Mesothelial cell of epicardium (in vitro differentiated cells): ENCODE results near the gene HIVEP3. TPM values are rescaled to one million over a fixed set of nuclear protein-coding genes. Genes with fewer than 3 reads are reported as not detected.

Source experiments
- DNase-seq, 2 experiments: peaks; one replicate each; pipeline ENCODE4 v3.0.0; 2021; ENCODE audit warnings: low spot score in 2 of 2; ENCODE audit not compliant: unreplicated experiment in 2 of 2
- H3K27ac Mint-ChIP-seq: 2 replicates; pipeline ENCODE4 v1.8.0; 2021; ENCODE audit warnings: mixed read lengths
- H3K27me3 Mint-ChIP-seq: 2 replicates; pipeline ENCODE4 v1.8.0; 2021; ENCODE audit warnings: low read depth, mixed read lengths
- H3K36me3 Mint-ChIP-seq: 2 replicates; pipeline ENCODE4 v1.8.0; 2021; ENCODE audit warnings: mixed read lengths
- H3K4me1 Mint-ChIP-seq: 2 replicates; pipeline ENCODE4 v1.8.0; 2021; ENCODE audit warnings: mixed read lengths
- H3K4me3 Mint-ChIP-seq: 2 replicates; pipeline ENCODE4 v1.8.0; 2021; ENCODE audit warnings: mild to moderate bottlenecking, moderate library complexity, mixed read lengths
- H3K9me3 Mint-ChIP-seq: 2 replicates; pipeline ENCODE4 v1.8.0; 2021; ENCODE audit warnings: mixed read lengths
- total RNA-seq: library from RNA; stranded (reverse); gene quantifications from 3 replicates; pipeline ENCODE4 v1.2.1, GENCODE V29; 2021
- TF ChIP-seq, protein P1 (sequence below): fragments of 200-600 bp; sonication (generic); IDR thresholded peaks from one replicate; pipeline ENCODE4 v1.5.0; 2021; ENCODE audit warnings: antibody characterized with exemption; ENCODE audit not compliant: unreplicated experiment

Gene HIVEP3
- total RNA-seq, 1 donor from 2014 or later: 8.9 TPM

- Mint-ChIP-seq H3K9me3 (no peaks in the 10 kb centered on the region), H3K36me3 (no peaks in the 10 kb centered on the region), H3K27ac (no peak overlapping the region), H3K4me1 (no peaks in the 10 kb centered on the region), H3K4me3 (no peak overlapping the region), H3K27me3 (peaks cover 6% of the 10 kb centered on the region)
- TF ChIP-seq, protein P1, sequence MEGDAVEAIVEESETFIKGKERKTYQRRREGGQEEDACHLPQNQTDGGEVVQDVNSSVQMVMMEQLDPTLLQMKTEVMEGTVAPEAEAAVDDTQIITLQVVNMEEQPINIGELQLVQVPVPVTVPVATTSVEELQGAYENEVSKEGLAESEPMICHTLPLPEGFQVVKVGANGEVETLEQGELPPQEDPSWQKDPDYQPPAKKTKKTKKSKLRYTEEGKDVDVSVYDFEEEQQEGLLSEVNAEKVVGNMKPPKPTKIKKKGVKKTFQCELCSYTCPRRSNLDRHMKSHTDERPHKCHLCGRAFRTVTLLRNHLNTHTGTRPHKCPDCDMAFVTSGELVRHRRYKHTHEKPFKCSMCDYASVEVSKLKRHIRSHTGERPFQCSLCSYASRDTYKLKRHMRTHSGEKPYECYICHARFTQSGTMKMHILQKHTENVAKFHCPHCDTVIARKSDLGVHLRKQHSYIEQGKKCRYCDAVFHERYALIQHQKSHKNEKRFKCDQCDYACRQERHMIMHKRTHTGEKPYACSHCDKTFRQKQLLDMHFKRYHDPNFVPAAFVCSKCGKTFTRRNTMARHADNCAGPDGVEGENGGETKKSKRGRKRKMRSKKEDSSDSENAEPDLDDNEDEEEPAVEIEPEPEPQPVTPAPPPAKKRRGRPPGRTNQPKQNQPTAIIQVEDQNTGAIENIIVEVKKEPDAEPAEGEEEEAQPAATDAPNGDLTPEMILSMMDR: no peak
- DNase-seq: no peak
Observed at GRCh38 chr1:41791667-41792484, 126.8 kb downstream of the HIVEP3 start.

GRCh38 chr1:41790351-41790750 lies 128.4 kb downstream of the HIVEP3 start:
- no peaks in the 10 kb centered on the region for H3K36me3 Mint-ChIP-seq
- H3K27me3 Mint-ChIP-seq: peaks cover 9% of the 10 kb centered on the region
- no peaks in the 10 kb centered on the region for H3K9me3 Mint-ChIP-seq
- TF ChIP-seq, protein P1: no peak
- H3K27ac Mint-ChIP-seq: no peak overlapping the region
- H3K4me1 Mint-ChIP-seq: no peaks in the 10 kb centered on the region
- no peak for DNase-seq
- H3K4me3 Mint-ChIP-seq: no peak overlapping the region

DNA sequence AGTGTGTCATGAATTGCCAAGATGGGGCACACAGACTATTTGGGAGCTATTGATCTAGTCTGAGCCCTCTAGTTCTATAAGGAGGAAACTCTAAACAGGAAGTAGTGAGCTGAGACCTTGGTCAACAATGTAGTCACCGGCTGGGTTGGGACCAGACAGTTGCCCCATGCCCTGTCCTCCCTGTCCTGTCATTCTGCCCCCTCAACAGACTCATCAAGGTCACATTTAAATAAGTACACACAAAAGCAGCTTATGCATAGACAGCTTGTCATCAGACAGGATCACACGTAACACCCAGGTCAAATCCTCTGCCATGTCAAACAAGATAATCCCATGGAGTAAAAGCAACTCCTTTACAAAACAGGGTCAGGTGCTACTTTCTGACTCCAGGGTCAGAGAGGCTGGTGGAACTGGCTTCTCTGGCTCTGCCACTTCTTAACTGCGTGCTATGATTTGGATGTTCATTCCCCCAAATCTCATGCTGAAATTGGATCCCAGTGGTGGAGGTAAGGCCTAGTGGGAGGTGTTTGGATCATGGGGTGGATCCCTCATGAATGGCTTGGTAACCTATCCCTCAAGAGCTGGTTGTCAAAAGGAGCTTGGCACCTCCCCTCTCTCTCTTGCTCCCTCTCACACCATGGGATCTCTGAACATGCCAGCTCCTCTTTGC lies 128.9 kb downstream of the HIVEP3 start:
- Mint-ChIP-seq H3K4me1 (no peaks in the 10 kb centered on the region), H3K27ac (no peak overlapping the region), H3K9me3 (no peaks in the 10 kb centered on the region), H3K4me3 (no peak overlapping the region), H3K27me3 (peaks cover 14% of the 10 kb centered on the region), H3K36me3 (no peaks in the 10 kb centered on the region)
- TF ChIP-seq, protein P1: no peak
- DNase-seq: no peak

- H3K9me3 Mint-ChIP-seq: no peaks in the 10 kb centered on the region
- H3K27ac Mint-ChIP-seq: no peak overlapping the region
- peaks cover 1% of the 10 kb centered on the region for H3K4me1 Mint-ChIP-seq
- no peak for DNase-seq
- H3K4me3 Mint-ChIP-seq: no peak overlapping the region
- H3K36me3 Mint-ChIP-seq: no peaks in the 10 kb centered on the region
- peaks cover 24% of the 10 kb centered on the region for H3K27me3 Mint-ChIP-seq
- TF ChIP-seq, protein P1: no peak
Observed at GRCh38 chr1:41788427-41788826, 130.3 kb downstream of the HIVEP3 start.

- TF ChIP-seq, protein P1: no peak
- H3K4me3 Mint-ChIP-seq: no peak overlapping the region
- H3K36me3 Mint-ChIP-seq: no peaks in the 10 kb centered on the region
- peaks cover 6% of the 10 kb centered on the region for H3K4me1 Mint-ChIP-seq
- no peak for DNase-seq
- peaks cover 41% of the 10 kb centered on the region for H3K27me3 Mint-ChIP-seq
- H3K9me3 Mint-ChIP-seq: no peaks in the 10 kb centered on the region
- H3K27ac Mint-ChIP-seq: no peak overlapping the region
Observed at GRCh38 chr1:41784531-41785274, 134.0 kb downstream of the HIVEP3 start.
